Adrenal gland (tissue), 5 donors: Measurements from ENCODE around the gene BSG.
"Not testable (repeated sequence)": the region's sequence is repeated elsewhere in the genome, so short reads cannot be mapped to it uniquely, and the experiment has no call there.

Experiments used
- POLR2A ChIP-seq, 2 donors: fragments of 450-650 bp; IDR thresholded peaks; one replicate each; pipeline ENCODE4 v1.6.1; 2017; ENCODE audit warnings: antibody characterized with exemption in 2 of 2, mild to moderate bottlenecking in 2 of 2, moderate library complexity in 1 of 2
- TF ChIP-seq, protein P1 (sequence below), 6 experiments: fragments of 450-650 bp in 4 of 6; fragments of 200-600 bp in 2 of 6; sonication (generic) in 1 of 6; IDR thresholded peaks; 1 replicate in 5 of 6; 2 replicates in 1 of 6; pipeline versions ENCODE4 v1.5.1 to v1.8.0; 2016 to 2021; ENCODE audit warnings: antibody characterized with exemption in 6 of 6, mild to moderate bottlenecking in 2 of 6, moderate library complexity in 1 of 6
- donor health status: DM: no; HTN: no; CAD: no.

DNA sequence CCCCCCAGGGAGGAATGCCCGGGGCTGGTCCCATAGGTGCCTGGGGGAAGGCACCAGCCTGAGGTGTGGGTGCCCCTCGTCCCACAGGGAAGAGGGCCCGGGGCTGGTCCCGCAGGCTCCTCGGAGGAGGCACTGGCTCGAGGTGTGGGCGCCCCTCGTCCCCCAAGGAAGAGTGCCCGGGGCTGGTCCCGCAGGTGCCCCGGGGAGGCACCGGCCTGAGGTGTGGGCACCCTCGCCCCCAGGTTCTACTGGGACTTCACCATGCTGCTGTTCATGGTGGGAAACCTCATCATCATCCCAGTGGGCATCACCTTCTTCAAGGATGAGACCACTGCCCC is 30.9 kb downstream of the BSG start:
- TF ChIP-seq, protein P1, sequence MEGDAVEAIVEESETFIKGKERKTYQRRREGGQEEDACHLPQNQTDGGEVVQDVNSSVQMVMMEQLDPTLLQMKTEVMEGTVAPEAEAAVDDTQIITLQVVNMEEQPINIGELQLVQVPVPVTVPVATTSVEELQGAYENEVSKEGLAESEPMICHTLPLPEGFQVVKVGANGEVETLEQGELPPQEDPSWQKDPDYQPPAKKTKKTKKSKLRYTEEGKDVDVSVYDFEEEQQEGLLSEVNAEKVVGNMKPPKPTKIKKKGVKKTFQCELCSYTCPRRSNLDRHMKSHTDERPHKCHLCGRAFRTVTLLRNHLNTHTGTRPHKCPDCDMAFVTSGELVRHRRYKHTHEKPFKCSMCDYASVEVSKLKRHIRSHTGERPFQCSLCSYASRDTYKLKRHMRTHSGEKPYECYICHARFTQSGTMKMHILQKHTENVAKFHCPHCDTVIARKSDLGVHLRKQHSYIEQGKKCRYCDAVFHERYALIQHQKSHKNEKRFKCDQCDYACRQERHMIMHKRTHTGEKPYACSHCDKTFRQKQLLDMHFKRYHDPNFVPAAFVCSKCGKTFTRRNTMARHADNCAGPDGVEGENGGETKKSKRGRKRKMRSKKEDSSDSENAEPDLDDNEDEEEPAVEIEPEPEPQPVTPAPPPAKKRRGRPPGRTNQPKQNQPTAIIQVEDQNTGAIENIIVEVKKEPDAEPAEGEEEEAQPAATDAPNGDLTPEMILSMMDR (IDR thresholded peaks at IDR 0.05), result not testable (repeated sequence)
- TF ChIP-seq POLR2A (IDR thresholded peaks at IDR 0.05), result not testable (repeated sequence)
